HepG2 (cell line): ENCODE results near the gene NHLH2. TPM values are rescaled to one million over a fixed set of nuclear protein-coding genes. Genes with fewer than 3 reads are reported as not detected.

Source experiments
- ATAC-seq: fragments of 200-7000 bp; cut with Tn5 transposase; 3 replicates; pipeline ENCODE4 v1.9.1; 2020; ENCODE audit warnings: mild to moderate bottlenecking, moderate library complexity
- BruUV-seq: library from RNA; stranded (reverse); fragments of 400-500 nt; replicated peaks from 2 replicates; lab custom pipeline; 2021; lab: Mats Ljungman, UMichigan
- CTCF ChIA-PET: fragments of 300-600 bp; formaldehyde crosslinking; extraction: SDS; loops from one replicate; lab custom pipeline; 2021; ENCODE audit warnings: low total read pairs, inconsistent platforms, low intra/inter-chr PET ratio; lab: Yijun Ruan, JAX
- POLR2A ChIA-PET: fragments of 350-600 bp; sonication (Branson Sonifier 250); formaldehyde crosslinking; loops from one replicate; lab custom pipeline; 2020; ENCODE audit warnings: antibody characterized with exemption, inconsistent platforms; lab: Yijun Ruan, JAX
- DNase-seq: peaks from one replicate; pipeline ENCODE4 v3.0.0-alpha.2; 2015; ENCODE audit warnings: low spot score
- FAIRE-seq: peaks from 3 replicates; lab custom pipeline; 2011; peaks lifted over from hg19 to GRCh38; lab: Jason Lieb, UNC
- H2AFZ ChIP-seq: one replicate; pipeline ENCODE4 v1.6.1; 2011; ENCODE audit warnings: low read length, inconsistent platforms
- H3K27ac ChIP-seq: fragments of 300-600 bp; 3 replicates; pipeline ENCODE4 v1.8.0; 2011; ENCODE audit warnings: mixed run types, mild to moderate bottlenecking, mixed read lengths, low read length, inconsistent platforms; ENCODE audit not compliant: insufficient read depth; ENCODE audit errors: extremely low read length
- H3K27me3 ChIP-seq, 2 experiments: fragments of 200-600 bp in 1 of 2; 2 replicates in 1 of 2; 3 replicates in 1 of 2; pipeline versions ENCODE4 v1.6.0 to v1.8.0; 2011; ENCODE audit warnings: low read length in 2 of 2, mild to moderate bottlenecking in 2 of 2, moderate library complexity in 2 of 2, inconsistent platforms in 1 of 2; ENCODE audit not compliant: insufficient read depth in 2 of 2, control insufficient read depth in 1 of 2
- H3K36me3 ChIP-seq, 2 experiments: fragments of 200-600 bp in 1 of 2; replicated peaks in 1 of 2; 2 replicates in 1 of 2; 3 replicates in 1 of 2; pipeline versions ENCODE4 v1.5.1 to v1.8.0; 2011; ENCODE audit warnings: low read length in 2 of 2, inconsistent platforms in 1 of 2; ENCODE audit not compliant: insufficient read depth in 2 of 2, control insufficient read depth in 1 of 2
- H3K4me1 ChIP-seq: 2 replicates; pipeline ENCODE4 v1.5.1; 2012; ENCODE audit warnings: low read length, inconsistent platforms; ENCODE audit not compliant: insufficient read depth
- H3K4me2 ChIP-seq: 2 replicates; pipeline ENCODE4 v1.6.0; 2011; ENCODE audit warnings: low read depth, low read length, inconsistent platforms
- H3K4me3 ChIP-seq, 3 experiments: fragments of 200-600 bp in 1 of 3; sonication (generic), shearing (Covaris generic) in 1 of 3; replicated peaks in 1 of 3; 2 replicates each; pipeline ENCODE4 v1.5.1; 2011 to 2016; ENCODE audit warnings: low read length in 3 of 3, inconsistent platforms in 2 of 3, low read depth in 2 of 3, mild to moderate bottlenecking in 2 of 3, control low read depth in 1 of 3, mixed read lengths in 1 of 3; ENCODE audit not compliant: insufficient read depth in 1 of 3
- H3K79me2 ChIP-seq: one replicate; pipeline ENCODE4 v1.6.1; 2011; ENCODE audit warnings: low read length, inconsistent platforms; ENCODE audit not compliant: insufficient read depth
- H3K9ac ChIP-seq: 2 replicates; pipeline ENCODE4 v1.6.0; 2011; ENCODE audit warnings: mild to moderate bottlenecking, low read depth, low read length, inconsistent platforms; ENCODE audit not compliant: insufficient read depth
- H3K9me3 ChIP-seq: 2 replicates; pipeline ENCODE4 v1.5.1; 2012; ENCODE audit warnings: mild to moderate bottlenecking, low read length
- H4K20me1 ChIP-seq: 2 replicates; pipeline ENCODE4 v1.6.0; 2011; ENCODE audit warnings: inconsistent platforms, mild to moderate bottlenecking, low read length, moderate library complexity; ENCODE audit not compliant: insufficient read depth
- CEBPB ChIP-seq: IDR thresholded peaks from 2 replicates; pipeline ENCODE4 v1.6.1; 2011; ENCODE audit warnings: low read depth, low read length, improper control_type of control experiment, borderline replicate concordance
- KDM6A ChIP-seq: IDR thresholded peaks from 2 replicates; pipeline ENCODE4 v1.6.1; 2016; ENCODE audit warnings: low read depth
- NFIB ChIP-seq: sonication (generic); formaldehyde crosslinking; IDR thresholded peaks from 2 replicates; pipeline ENCODE4 v1.9.0; 2021; ENCODE audit warnings: missing genetic modification reagents, mild to moderate bottlenecking, borderline replicate concordance
- PAX8 ChIP-seq: sonication (generic); formaldehyde crosslinking; IDR thresholded peaks from 2 replicates; pipeline ENCODE4 v1.8.0; 2022; ENCODE audit warnings: mild to moderate bottlenecking, missing genetic modification reagents, borderline replicate concordance
- PHF20 ChIP-seq: sonication (generic); formaldehyde crosslinking; IDR thresholded peaks from 2 replicates; pipeline ENCODE4 v1.5.0; 2020; ENCODE audit warnings: mild to moderate bottlenecking, missing genetic modification reagents
- SSRP1 ChIP-seq: IDR thresholded peaks from 2 replicates; pipeline ENCODE4 v1.6.1; 2016; ENCODE audit warnings: control low read depth
- YY1 ChIP-seq: IDR thresholded peaks from 2 replicates; pipeline ENCODE4 v1.6.1; 2011; ENCODE audit warnings: low read length, low read depth, moderate library complexity, mild to moderate bottlenecking; ENCODE audit not compliant: insufficient read depth, insufficient replicate concordance
- ZMYM2 ChIP-seq: sonication (generic); formaldehyde crosslinking; IDR thresholded peaks from 2 replicates; pipeline ENCODE4 v1.8.0; 2022; ENCODE audit warnings: mild to moderate bottlenecking, missing genetic modification reagents
- ZNF12 ChIP-seq: sonication (generic); formaldehyde crosslinking; IDR thresholded peaks from 2 replicates; pipeline ENCODE4 v1.5.0; 2020; ENCODE audit warnings: missing genetic modification reagents
- ZNF441 ChIP-seq: sonication (generic); formaldehyde crosslinking; IDR thresholded peaks from 2 replicates; pipeline ENCODE4 v1.7.0; 2021; ENCODE audit warnings: missing genetic modification reagents, borderline replicate concordance
- ZNF547 ChIP-seq: sonication (generic); formaldehyde crosslinking; IDR thresholded peaks from 2 replicates; pipeline ENCODE4 v1.5.1; 2020; ENCODE audit warnings: mild to moderate bottlenecking, missing genetic modification reagents
- ZNF629 ChIP-seq: sonication (generic); formaldehyde crosslinking; conservative IDR thresholded peaks from 2 replicates; pipeline ENCODE4 v1.5.0; 2020; ENCODE audit warnings: missing genetic modification reagents
- ZNF839 ChIP-seq: sonication (generic); formaldehyde crosslinking; IDR thresholded peaks from 2 replicates; pipeline ENCODE4 v1.4.0; 2020; ENCODE audit warnings: missing genetic modification reagents, mild to moderate bottlenecking, borderline replicate concordance
- WGBS: methylation state at CpG from one replicate; pipeline ENCODE4 v1.1.6; 2017; ENCODE audit warnings: low lambda C conversion rate; 5-methylcytosine and 5-hydroxymethylcytosine counted together
- in situ Hi-C: cut with HindIII; loops from 2 replicates; pipeline ENCODE4 v1.10.0; 2017; ENCODE audit warnings: low pct_unique_long_range_greater_than_20kb; ENCODE audit not compliant: extremely low pct_ligation_motif_present
- intact Hi-C: fragments of 100-400 bp; cut with micrococcal nuclease; formaldehyde crosslinking; loops from one replicate; pipeline ENCODE4 v1.10.0; 2022; ENCODE audit not compliant: unreplicated experiment
- polyA plus RNA-seq, 8 experiments: library from polyadenylated mRNA; depleted of rRNA in 3 of 8; stranded (reverse) in 7 of 8; unstranded in 1 of 8; fragments of >200 nt; fragmentation: Illumina TruSeq in 4 of 8; extraction: Trizol in 4 of 8; gene quantifications; 2 replicates each; pipeline versions ENCODE4 v1.2.1 to v1.2.3, GENCODE V29; 2011 to 2016; ENCODE audit warnings: low read depth in 4 of 8, missing spikeins in 1 of 8, mixed read lengths in 1 of 8; ENCODE audit not compliant: insufficient read depth in 1 of 8
- total RNA-seq, 5 experiments: library from RNA; depleted of rRNA; stranded (reverse); fragments of >200 nt; fragmentation: Illumina TruSeq; extraction: Trizol; gene quantifications; 2 replicates each; pipeline ENCODE4 v1.2.3, GENCODE V29; 2016; ENCODE audit warnings: low read depth in 1 of 5
- TF ChIP-seq, protein P1 (sequence below): sonication (generic); formaldehyde crosslinking; IDR thresholded peaks from 2 replicates; pipeline ENCODE4 v1.5.1; 2020; ENCODE audit warnings: mild to moderate bottlenecking, missing genetic modification reagents, borderline replicate concordance
- TF ChIP-seq, protein P2 (sequence below): IDR thresholded peaks from 2 replicates; pipeline ENCODE4 v1.6.1; 2016; ENCODE audit warnings: mild to moderate bottlenecking
- TF ChIP-seq, protein P3 (sequence below): sonication (generic); formaldehyde crosslinking; conservative IDR thresholded peaks from 2 replicates; pipeline ENCODE4 v1.8.0; 2022; ENCODE audit warnings: low read depth, missing genetic modification reagents
- TF ChIP-seq, protein P4 (sequence below): sonication (generic); formaldehyde crosslinking; IDR thresholded peaks from 2 replicates; pipeline ENCODE4 v1.4.0; 2020; ENCODE audit warnings: low read depth, mild to moderate bottlenecking, missing genetic modification reagents

Gene NHLH2
- total and polyA plus RNA-seq, 2 of the 13 experiments (the other 11 are each of a cell fraction or from before 2014, with no cell fraction given): not detected

DNA sequence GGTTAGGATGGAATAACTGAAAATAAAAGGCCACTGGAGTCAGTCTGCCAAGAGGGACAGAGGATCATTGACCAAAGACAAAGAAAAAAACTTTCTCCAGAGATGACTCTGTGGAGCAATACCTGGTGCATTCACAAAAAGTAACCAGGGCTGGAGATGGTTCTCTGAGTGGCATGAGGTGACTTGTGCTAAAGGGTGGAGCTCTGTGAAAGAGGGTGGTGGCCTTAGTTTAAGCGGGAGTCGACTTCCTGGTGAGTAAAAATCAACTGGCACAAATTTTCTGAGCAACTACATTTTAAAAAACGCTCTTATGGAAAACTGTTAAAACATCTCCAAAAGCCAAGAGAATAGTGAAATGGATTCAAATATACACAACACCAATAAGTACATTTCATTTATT is 10.0 kb downstream of the NHLH2 start:
- Histone ChIP-seq H4K20me1 (no peaks in the 10 kb centered on the region), H3K27me3 (peaks cover 1 to 27% of the 10 kb centered on the region in 2 experiments; a peak in 2 of 5 replicates), H3K9ac (no peak overlapping the region), H3K27ac (no peak overlapping the region), H3K79me2 (no peaks in the 10 kb centered on the region), H3K4me2 (no peak overlapping the region), H3K4me1 (0 out of 2 replicates have a peak, but pooled peaks cover 7% of the 10 kb centered on the region), H3K4me3 (no peak overlapping the region), H2AFZ (no peak overlapping the region), H3K36me3 (no peaks in the 10 kb centered on the region), H3K9me3 (no peaks in the 10 kb centered on the region)
- in situ Hi-C loops: no loop called here
- FAIRE-seq (no peak), DNase-seq (no peak), ATAC-seq (no peak)
- WGBS: 19% methylated on average over 3 of the region's 3 CpGs
- no TSS peak for BruUV-seq
- ChIA-PET POLR2A (no interaction called here), CTCF (no interaction called here)
- intact Hi-C loops: no loop called here
- no peak for TF ChIP-seq ZNF629 (CRISPR knock-in tag)
- no peak for TF ChIP-seq ZMYM2 (CRISPR knock-in tag)
- TF ChIP-seq ZNF839 (CRISPR knock-in tag): no peak
- no peak for TF ChIP-seq ZNF441 (CRISPR knock-in tag)
- TF ChIP-seq, protein P1, sequence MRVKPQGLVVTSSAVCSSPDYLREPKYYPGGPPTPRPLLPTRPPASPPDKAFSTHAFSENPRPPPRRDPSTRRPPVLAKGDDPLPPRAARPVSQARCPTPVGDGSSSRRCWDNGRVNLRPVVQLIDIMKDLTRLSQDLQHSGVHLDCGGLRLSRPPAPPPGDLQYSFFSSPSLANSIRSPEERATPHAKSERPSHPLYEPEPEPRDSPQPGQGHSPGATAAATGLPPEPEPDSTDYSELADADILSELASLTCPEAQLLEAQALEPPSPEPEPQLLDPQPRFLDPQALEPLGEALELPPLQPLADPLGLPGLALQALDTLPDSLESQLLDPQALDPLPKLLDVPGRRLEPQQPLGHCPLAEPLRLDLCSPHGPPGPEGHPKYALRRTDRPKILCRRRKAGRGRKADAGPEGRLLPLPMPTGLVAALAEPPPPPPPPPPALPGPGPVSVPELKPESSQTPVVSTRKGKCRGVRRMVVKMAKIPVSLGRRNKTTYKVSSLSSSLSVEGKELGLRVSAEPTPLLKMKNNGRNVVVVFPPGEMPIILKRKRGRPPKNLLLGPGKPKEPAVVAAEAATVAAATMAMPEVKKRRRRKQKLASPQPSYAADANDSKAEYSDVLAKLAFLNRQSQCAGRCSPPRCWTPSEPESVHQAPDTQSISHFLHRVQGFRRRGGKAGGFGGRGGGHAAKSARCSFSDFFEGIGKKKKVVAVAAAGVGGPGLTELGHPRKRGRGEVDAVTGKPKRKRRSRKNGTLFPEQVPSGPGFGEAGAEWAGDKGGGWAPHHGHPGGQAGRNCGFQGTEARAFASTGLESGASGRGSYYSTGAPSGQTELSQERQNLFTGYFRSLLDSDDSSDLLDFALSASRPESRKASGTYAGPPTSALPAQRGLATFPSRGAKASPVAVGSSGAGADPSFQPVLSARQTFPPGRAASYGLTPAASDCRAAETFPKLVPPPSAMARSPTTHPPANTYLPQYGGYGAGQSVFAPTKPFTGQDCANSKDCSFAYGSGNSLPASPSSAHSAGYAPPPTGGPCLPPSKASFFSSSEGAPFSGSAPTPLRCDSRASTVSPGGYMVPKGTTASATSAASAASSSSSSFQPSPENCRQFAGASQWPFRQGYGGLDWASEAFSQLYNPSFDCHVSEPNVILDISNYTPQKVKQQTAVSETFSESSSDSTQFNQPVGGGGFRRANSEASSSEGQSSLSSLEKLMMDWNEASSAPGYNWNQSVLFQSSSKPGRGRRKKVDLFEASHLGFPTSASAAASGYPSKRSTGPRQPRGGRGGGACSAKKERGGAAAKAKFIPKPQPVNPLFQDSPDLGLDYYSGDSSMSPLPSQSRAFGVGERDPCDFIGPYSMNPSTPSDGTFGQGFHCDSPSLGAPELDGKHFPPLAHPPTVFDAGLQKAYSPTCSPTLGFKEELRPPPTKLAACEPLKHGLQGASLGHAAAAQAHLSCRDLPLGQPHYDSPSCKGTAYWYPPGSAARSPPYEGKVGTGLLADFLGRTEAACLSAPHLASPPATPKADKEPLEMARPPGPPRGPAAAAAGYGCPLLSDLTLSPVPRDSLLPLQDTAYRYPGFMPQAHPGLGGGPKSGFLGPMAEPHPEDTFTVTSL (CRISPR knock-in tag): no peak
- TF ChIP-seq SSRP1 (CRISPR knock-in tag): no peak
- no peak for TF ChIP-seq PAX8
- TF ChIP-seq ZNF547 (CRISPR knock-in tag): no peak
- no peak for TF ChIP-seq ZNF12
- TF ChIP-seq, protein P2, sequence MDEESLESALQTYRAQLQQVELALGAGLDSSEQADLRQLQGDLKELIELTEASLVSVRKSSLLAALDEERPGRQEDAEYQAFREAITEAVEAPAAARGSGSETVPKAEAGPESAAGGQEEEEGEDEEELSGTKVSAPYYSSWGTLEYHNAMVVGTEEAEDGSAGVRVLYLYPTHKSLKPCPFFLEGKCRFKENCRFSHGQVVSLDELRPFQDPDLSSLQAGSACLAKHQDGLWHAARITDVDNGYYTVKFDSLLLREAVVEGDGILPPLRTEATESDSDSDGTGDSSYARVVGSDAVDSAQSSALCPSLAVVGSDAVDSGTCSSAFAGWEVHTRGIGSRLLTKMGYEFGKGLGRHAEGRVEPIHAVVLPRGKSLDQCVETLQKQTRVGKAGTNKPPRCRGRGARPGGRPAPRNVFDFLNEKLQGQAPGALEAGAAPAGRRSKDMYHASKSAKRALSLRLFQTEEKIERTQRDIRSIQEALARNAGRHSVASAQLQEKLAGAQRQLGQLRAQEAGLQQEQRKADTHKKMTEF: no peak
- TF ChIP-seq, protein P3, sequence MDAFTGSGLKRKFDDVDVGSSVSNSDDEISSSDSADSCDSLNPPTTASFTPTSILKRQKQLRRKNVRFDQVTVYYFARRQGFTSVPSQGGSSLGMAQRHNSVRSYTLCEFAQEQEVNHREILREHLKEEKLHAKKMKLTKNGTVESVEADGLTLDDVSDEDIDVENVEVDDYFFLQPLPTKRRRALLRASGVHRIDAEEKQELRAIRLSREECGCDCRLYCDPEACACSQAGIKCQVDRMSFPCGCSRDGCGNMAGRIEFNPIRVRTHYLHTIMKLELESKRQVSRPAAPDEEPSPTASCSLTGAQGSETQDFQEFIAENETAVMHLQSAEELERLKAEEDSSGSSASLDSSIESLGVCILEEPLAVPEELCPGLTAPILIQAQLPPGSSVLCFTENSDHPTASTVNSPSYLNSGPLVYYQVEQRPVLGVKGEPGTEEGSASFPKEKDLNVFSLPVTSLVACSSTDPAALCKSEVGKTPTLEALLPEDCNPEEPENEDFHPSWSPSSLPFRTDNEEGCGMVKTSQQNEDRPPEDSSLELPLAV: no peak
- TF ChIP-seq PHF20 (CRISPR knock-in tag): no peak
- TF ChIP-seq CEBPB: no peak
- no peak for TF ChIP-seq YY1
- TF ChIP-seq, protein P4, sequence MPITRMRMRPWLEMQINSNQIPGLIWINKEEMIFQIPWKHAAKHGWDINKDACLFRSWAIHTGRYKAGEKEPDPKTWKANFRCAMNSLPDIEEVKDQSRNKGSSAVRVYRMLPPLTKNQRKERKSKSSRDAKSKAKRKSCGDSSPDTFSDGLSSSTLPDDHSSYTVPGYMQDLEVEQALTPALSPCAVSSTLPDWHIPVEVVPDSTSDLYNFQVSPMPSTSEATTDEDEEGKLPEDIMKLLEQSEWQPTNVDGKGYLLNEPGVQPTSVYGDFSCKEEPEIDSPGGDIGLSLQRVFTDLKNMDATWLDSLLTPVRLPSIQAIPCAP: no peak
- no peak for TF ChIP-seq KDM6A
- no peak for TF ChIP-seq NFIB (CRISPR knock-in tag)
